IPS-15b (cell line): ENCODE data around the gene PDE6C.

Experiments
- H3K27me3 ChIP-seq: one replicate; pipeline ENCODE4 v1.6.1; 2013; ENCODE audit warnings: low read length; ENCODE audit not compliant: control insufficient read depth, insufficient read depth
- H3K36me3 ChIP-seq: one replicate; pipeline ENCODE4 v1.6.1; 2013; ENCODE audit warnings: low read length; ENCODE audit not compliant: control insufficient read depth, insufficient read depth
- H3K4me1 ChIP-seq: one replicate; pipeline ENCODE4 v1.6.1; 2013; ENCODE audit warnings: mild to moderate bottlenecking, low read length; ENCODE audit not compliant: control insufficient read depth, insufficient read depth
- H3K4me3 ChIP-seq: one replicate; pipeline ENCODE4 v1.5.1; 2013; ENCODE audit warnings: low read depth, low read length
- H3K9ac ChIP-seq: one replicate; pipeline ENCODE4 v1.6.1; 2013; ENCODE audit warnings: low read depth, mild to moderate bottlenecking, low read length
- H3K9me3 ChIP-seq: one replicate; pipeline ENCODE4 v1.6.1; 2013; ENCODE audit warnings: mild to moderate bottlenecking, low read length; ENCODE audit not compliant: control insufficient read depth, insufficient read depth

Gene PDE6C

DNA sequence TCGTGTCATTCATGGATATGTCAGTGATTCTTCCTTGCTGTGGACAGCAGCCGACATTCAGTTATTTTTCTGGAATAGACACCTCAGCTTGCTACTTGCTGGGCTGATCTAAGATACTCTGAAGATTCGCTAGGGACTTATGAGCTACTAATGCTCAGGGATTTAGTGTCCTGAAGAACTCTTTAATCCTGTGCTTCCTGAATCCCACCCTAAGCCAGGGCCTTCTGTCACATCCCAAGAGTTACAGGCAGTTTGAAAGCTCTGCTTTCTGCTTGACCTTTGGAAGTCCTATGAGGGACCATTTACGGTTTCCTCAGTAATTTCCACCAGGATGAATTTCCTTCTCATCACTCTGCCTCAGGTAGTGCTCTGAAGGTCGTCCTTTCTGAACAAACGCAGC is at the start of gene PDE6C:
TSS of gene PDE6C (plus strand) at position 227 of the 400 bp plus-strand sequence. CDS start 189 bp downstream, outside the sequence.
- no peak within 1 kb of the TSS for H3K4me3 ChIP-seq
- H3K9ac ChIP-seq, result no peak within 1 kb of the TSS
- no peaks in the 10 kb centered on the region for H3K4me1 ChIP-seq
- no peaks in the 10 kb centered on the region for H3K36me3 ChIP-seq
- no peaks in the 10 kb centered on the region for H3K27me3 ChIP-seq
- H3K9me3 ChIP-seq, result no peaks in the 10 kb centered on the region

GRCh38 chr10:93565446-93565845 is 46.9 kb upstream of the PDE6C start:
- Histone ChIP-seq H3K9me3 (no peaks in the 10 kb centered on the region), H3K36me3 (no peaks in the 10 kb centered on the region), H3K4me3 (no peak overlapping the region), H3K9ac (no peak overlapping the region), H3K4me1 (no peaks in the 10 kb centered on the region), H3K27me3 (peaks cover 79% of the 10 kb centered on the region)

DNA sequence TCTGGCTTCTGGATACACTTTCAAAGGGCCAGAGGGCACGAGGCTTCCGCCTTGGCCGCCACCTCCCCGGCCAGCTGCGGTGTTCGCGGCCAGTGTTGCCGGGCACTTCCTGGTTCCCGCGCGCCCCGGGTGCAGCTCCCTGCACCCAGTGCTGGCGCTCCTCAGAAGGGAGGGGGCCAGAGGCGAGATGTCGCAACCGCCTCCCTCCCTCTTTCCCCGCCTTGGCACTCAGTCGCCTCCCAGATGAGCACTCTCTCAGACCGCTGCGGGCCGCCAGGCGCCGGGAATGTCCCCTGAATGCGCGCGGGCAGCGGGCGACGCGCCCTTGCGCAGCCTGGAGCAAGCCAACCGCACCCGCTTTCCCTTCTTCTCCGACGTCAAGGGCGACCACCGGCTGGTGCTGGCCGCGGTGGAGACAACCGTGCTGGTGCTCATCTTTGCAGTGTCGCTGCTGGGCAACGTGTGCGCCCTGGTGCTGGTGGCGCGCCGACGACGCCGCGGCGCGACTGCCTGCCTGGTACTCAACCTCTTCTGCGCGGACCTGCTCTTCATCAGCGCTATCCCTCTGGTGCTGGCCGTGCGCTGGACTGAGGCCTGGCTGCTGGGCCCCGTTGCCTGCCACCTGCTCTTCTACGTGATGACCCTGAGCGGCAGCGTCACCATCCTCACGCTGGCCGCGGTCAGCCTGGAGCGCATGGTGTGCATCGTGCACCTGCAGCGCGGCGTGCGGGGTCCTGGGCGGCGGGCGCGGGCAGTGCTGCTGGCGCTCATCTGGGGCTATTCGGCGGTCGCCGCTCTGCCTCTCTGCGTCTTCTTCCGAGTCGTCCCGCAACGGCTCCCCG is 45.7 kb upstream of the PDE6C start, which contains the start of gene FFAR4:
TSS of gene FFAR4 (plus strand) at position 231 of the 842 bp plus-strand sequence. CDS start at position 287, 56 bp downstream.
- H3K9me3 ChIP-seq, result no peaks in the 10 kb centered on the region
- peak within 1 kb of the TSS; percentile 75 for H3K4me3 ChIP-seq
- no peak within 1 kb of the TSS for H3K9ac ChIP-seq
- H3K27me3 ChIP-seq, result peaks cover 91% of the 10 kb centered on the region
- no peaks in the 10 kb centered on the region for H3K36me3 ChIP-seq
- no peaks in the 10 kb centered on the region for H3K4me1 ChIP-seq

- no peaks in the 10 kb centered on the region for H3K4me1 ChIP-seq
- H3K4me3 ChIP-seq, result peak overlapping the region; percentile 75
- no peaks in the 10 kb centered on the region for H3K36me3 ChIP-seq
- no peaks in the 10 kb centered on the region for H3K9me3 ChIP-seq
- H3K9ac ChIP-seq, result no peak overlapping the region
- H3K27me3 ChIP-seq, result peaks cover 92% of the 10 kb centered on the region
Measured at GRCh38 chr10:93567277-93568104, 44.8 kb upstream of the PDE6C start.

- no peak overlapping the region for H3K9ac ChIP-seq
- H3K27me3 ChIP-seq, result peaks cover 92% of the 10 kb centered on the region
- no peaks in the 10 kb centered on the region for H3K9me3 ChIP-seq
- H3K4me3 ChIP-seq, result peak overlapping the region; percentile 75
- no peaks in the 10 kb centered on the region for H3K36me3 ChIP-seq
- no peaks in the 10 kb centered on the region for H3K4me1 ChIP-seq
Measured at GRCh38 chr10:93568105-93568390, 44.3 kb upstream of the PDE6C start.

DNA sequence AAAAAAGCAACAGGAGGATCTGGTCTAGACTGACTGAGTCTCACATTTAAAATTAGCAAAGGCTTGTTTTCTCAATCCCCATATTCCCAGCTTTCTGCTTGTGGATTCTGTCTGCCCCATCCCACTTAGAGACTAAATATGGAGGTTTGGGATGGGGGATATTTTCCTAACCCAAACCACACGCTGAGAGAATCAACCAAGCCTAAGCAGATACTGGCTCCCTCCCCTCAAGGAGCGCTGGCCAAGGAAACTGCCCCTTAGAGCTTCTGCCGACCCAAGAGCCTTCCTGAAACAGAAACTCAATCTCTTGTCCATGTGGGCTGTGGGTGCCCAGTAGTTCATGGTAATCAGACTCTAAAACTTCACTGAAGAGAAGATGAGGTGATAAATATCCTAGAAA is 42.0 kb upstream of the PDE6C start:
- H3K9ac ChIP-seq, result no peak overlapping the region
- peaks cover 88% of the 10 kb centered on the region for H3K27me3 ChIP-seq
- H3K4me3 ChIP-seq, result no peak overlapping the region
- H3K9me3 ChIP-seq, result no peaks in the 10 kb centered on the region
- H3K36me3 ChIP-seq, result no peaks in the 10 kb centered on the region
- H3K4me1 ChIP-seq, result no peaks in the 10 kb centered on the region

- H3K9ac ChIP-seq, result no peak overlapping the region
- H3K36me3 ChIP-seq, result no peaks in the 10 kb centered on the region
- H3K4me1 ChIP-seq, result no peaks in the 10 kb centered on the region
- H3K27me3 ChIP-seq, result peaks cover 68% of the 10 kb centered on the region
- H3K9me3 ChIP-seq, result no peaks in the 10 kb centered on the region
- no peak overlapping the region for H3K4me3 ChIP-seq
Measured at GRCh38 chr10:93572606-93573005, 39.7 kb upstream of the PDE6C start.

DNA sequence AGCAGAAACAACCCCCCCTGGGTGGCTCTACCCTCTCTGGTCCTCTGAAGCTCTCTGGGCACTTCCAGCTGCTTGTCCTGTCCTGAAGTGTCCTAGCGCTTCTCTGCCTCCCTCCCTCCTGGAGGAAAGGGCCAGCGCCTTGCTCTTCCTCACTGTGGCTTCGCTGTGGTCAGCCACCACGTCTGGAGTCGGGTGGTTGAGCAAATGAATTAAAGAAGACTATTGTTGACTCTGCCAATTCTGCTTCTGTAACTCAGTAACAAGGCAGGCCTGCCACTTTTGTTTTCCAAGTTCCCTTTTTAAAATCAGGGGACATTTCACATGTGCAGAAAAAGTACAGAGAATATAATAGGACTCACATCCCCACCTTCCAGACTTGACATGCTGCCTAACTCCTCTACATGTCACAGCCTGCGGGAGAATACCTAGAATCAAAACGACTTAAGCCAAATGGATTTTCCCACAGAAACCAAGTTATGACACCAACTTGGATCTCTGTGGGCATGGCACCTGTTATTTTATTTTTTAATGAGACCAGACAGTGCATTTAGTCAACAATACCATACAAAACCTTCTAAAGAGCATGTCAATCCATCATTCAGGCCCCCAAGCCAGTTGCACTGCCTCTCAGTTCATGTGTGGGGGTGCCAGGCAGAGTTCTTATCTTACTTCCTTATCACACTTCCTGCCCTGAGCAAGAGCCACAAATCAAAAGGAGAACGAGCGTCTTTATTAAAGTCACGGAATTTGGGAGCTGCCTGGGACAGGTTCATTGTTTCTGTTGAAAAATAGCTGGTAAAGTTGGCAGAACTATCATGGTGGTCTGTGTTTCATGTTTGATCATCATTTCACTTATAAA is 39.1 kb upstream of the PDE6C start:
- Histone ChIP-seq H3K4me3 (no peak overlapping the region), H3K9ac (no peak overlapping the region), H3K4me1 (no peaks in the 10 kb centered on the region), H3K36me3 (no peaks in the 10 kb centered on the region), H3K9me3 (no peaks in the 10 kb centered on the region), H3K27me3 (peaks cover 61% of the 10 kb centered on the region)

- Histone ChIP-seq H3K4me3 (no peak overlapping the region), H3K36me3 (no peaks in the 10 kb centered on the region), H3K27me3 (peaks cover 55% of the 10 kb centered on the region), H3K9me3 (no peaks in the 10 kb centered on the region), H3K9ac (no peak overlapping the region), H3K4me1 (no peaks in the 10 kb centered on the region)
Measured at GRCh38 chr10:93573924-93574323, 38.4 kb upstream of the PDE6C start.

DNA sequence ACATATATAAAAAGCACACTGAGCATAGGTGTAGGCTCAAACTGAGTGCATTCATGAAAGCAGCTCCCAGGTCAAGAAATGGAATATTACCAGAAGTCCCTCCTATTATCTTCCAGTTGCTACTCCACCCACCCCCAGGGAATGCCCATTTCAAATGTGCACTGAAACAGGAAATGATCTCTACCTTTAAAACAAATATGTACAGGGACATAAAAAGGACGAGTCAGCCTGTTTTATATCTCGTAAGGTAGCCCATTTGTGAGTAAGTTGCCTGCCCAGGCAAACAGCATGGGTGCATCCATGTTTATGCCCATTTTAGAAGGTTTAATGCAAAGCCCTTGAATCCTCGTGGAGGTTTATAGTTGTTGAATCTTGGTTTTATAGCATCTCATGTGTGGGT is 35.4 kb upstream of the PDE6C start:
- H3K9me3 ChIP-seq, result no peaks in the 10 kb centered on the region
- no peak overlapping the region for H3K4me3 ChIP-seq
- H3K9ac ChIP-seq, result no peak overlapping the region
- H3K27me3 ChIP-seq, result peaks cover 25% of the 10 kb centered on the region
- H3K4me1 ChIP-seq, result no peaks in the 10 kb centered on the region
- H3K36me3 ChIP-seq, result no peaks in the 10 kb centered on the region

DNA sequence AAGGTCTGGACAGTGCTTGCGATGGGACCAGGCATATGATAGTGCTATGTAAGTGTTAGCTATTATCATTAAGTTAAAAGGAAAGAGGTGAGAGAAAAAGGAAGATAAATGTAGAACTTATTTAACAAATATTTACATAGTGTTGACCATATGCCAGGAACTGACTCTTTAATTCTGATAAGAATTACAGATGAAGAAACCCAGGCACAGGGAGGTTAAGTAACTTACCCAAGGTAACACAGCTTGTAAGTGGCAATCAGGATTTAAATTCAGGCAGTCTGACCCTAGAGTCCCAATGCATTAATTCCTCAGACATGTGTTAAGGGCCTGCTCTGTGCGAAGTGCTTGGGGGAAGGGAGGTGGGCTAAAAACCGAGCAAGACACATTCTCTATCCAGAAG is 34.8 kb upstream of the PDE6C start:
- Histone ChIP-seq H3K9me3 (no peaks in the 10 kb centered on the region), H3K4me1 (no peaks in the 10 kb centered on the region), H3K27me3 (peaks cover 19% of the 10 kb centered on the region), H3K9ac (no peak overlapping the region), H3K36me3 (no peaks in the 10 kb centered on the region), H3K4me3 (no peak overlapping the region)
